Fibroblast of lung (primary cell): ENCODE measurements around the gene JARID2.

Experiments
- CTCF ChIP-seq, 2 donors: IDR thresholded peaks in 1 of 2; conservative IDR thresholded peaks in 1 of 2; 1 replicate in 1 of 2; 2 replicates in 1 of 2; pipeline ENCODE4 v1.5.1; 2011 to 2012; ENCODE audit warnings: low read length in 2 of 2, control low read depth in 1 of 2, inconsistent platforms in 1 of 2, low read depth in 1 of 2, mild to moderate bottlenecking in 1 of 2
- EZH2 ChIP-seq: IDR thresholded peaks from 2 replicates; pipeline ENCODE4 v1.5.1; 2012; ENCODE audit warnings: low read length, control low read depth, mild to moderate bottlenecking; ENCODE audit errors: missing control alignments

- TF ChIP-seq CTCF (conservative IDR thresholded peaks at IDR 0.05 in 1 of 2, IDR thresholded peaks at IDR 0.05 in 1 of 2; ENCODE audit: low read depth in 1 of 2, low read length in 2 of 2) (no peak), EZH2 (no peak)
These were observed 2.8 kb upstream of the JARID2 start for GRCh38 chr6:15242937-15243614.
